Fibroblast of skin of right biceps (primary cell): ENCODE results near the gene ITGB8.

Experiments
- DNase-seq: peaks from one replicate; pipeline ENCODE4 v3.0.0-alpha.2; 2013

The ITGB8 gene

GRCh38 chr7:20310301-20310700 lies 20.4 kb upstream of the ITGB8 start:
- no peak for DNase-seq

GRCh38 chr7:20310963-20311742 lies 19.5 kb upstream of the ITGB8 start:
- DNase-seq, result peak; percentile 70

DNA sequence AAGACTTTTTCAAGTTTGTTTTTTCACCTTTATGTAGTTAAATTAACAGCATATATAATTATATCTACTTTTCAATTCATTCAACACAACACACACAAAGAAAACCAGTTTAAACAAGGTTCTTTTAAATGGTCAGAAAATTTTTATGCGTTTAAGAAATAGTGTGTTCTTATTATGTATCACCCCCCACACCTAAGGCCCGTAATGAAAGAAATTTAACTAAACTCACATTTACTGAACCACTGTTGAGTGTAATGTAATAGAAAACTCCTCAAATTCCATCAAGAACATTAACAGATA lies 19.0 kb upstream of the ITGB8 start:
- no peak for DNase-seq

DNA sequence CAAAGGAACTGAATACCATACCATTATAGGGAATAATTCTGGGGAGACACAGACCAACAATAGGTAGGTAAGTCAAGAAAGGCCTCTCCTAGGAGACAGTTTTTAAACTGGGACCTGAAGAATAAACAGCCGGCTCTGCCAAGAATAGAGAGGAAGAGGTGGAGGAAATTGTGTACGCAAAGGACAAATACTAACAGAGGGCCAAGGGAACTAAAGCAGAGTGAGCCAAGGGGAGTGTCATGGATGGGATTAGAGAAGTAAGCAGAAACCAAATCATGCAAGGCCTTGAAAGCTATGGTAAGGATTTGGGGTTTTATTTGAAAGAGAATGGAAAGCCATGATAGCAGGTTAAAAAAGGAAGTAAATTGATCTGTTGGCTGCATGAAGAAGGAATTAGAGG lies 18.1 kb upstream of the ITGB8 start:
- no peak for DNase-seq

DNA sequence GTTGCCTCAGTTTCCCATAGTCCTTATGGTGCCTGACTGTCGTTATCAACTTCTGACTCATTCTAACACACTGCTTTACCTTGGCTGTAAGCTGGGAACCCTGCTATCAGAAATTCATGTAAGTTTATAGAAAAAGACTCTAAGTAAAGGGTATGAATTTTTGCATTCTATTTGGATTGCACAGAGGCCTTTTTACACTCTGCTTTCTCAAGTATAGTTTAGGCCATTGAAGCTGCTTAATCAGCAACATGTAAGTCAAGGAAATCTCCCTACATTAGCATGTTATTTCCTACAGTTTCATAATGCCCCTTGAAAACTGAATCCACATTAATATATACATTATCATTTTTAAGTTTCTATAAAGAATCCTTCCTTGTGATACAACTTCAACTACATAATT lies 17.1 kb upstream of the ITGB8 start:
- DNase-seq, result no peak

GRCh38 chr7:20314198-20314597 lies 16.5 kb upstream of the ITGB8 start:
- DNase-seq, result no peak

DNA sequence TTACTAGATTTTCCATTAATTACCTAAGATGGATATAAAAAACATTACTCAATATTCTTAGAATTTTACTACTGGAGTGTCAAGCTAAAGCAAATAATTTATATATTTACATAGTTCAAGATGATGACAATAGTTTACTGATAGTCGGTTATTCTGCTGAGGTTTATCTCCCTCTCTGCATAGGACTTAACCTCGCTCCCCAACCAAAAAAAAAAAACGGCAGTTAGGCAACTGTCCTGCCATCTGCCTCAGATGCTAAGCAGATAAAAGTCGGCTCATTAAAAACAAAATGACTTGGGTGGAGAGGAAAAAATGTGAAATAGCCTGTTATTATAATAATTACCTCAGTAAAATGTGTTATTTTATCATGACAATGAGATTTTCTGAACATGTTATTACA lies 14.0 kb upstream of the ITGB8 start:
- no peak for DNase-seq

GRCh38 chr7:20317413-20317812 lies 13.3 kb upstream of the ITGB8 start:
- DNase-seq, result no peak

GRCh38 chr7:20318933-20319332 lies 11.8 kb upstream of the ITGB8 start:
- no peak for DNase-seq

GRCh38 chr7:20320322-20320721 lies 10.4 kb upstream of the ITGB8 start:
- DNase-seq, result peak; percentile 49

DNA sequence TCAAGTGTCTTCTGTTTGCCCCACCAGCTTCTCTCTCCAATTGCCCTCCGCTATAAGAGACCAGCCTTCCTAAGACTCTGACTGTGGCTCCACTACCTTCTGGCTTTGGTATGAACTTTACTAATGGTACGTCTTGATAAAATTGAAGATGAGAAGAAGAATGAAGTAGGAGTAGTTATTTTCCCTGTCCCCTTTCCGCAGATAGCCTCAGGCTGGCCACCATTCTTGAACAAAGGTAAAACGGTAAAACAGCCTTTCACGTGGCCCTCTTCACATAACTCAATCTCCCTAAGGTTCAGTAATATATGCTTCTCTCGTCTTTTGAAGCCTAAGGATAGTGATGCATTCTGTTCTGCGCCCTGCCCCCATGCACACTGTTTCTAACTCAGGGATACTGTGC lies 9.9 kb upstream of the ITGB8 start:
- DNase-seq, result no peak

- peak; percentile 38 for DNase-seq
Observed at GRCh38 chr7:20323595-20323994, 7.1 kb upstream of the ITGB8 start.

DNA sequence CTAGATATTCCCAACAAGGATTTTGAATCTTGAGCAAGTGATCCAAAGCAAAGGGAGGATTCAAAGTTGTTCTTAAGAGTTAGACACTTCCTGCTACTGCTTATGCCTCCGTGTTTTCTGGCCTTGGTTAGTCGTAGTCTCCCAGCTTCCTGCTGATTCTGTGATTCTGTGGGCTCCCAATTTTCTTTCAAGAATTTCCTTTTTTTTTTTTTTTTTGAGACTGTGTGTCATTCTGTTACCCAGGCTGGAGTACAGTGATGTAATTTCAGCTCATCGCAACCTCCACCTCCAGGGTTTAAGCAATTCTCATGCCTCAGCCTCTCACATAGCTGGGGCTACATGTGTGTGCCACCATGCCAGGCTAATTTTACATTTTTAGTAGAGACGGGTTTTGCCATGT lies 4.4 kb upstream of the ITGB8 start:
- DNase-seq, result peak; percentile 26

- peak; percentile 75 for DNase-seq
Observed at GRCh38 chr7:20327055-20327454, 3.6 kb upstream of the ITGB8 start.

DNA sequence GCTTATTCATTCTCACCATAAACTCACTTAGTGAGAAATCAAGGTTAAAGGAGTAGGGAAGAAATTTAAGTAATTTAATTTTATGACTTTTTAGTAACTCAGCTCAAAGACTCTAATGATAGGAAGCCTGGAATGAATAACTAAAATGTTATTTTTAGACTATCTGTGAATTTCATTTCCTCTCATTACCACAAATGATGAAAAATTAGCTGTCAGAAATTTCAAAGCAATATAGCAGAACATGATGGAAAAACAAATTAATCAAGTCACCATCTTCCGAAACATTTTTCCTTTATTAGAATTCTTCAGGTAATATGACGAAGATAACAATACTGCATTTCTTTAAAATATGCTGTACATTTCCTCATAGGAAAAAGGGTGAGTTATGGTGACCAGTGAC lies 2.7 kb upstream of the ITGB8 start:
- DNase-seq, result no peak

- DNase-seq, result no peak
Observed at GRCh38 chr7:20328692-20329091, 2.0 kb upstream of the ITGB8 start.

- peak; percentile 68 for DNase-seq
Observed at GRCh38 chr7:20329389-20330238, 1.1 kb upstream of the ITGB8 start.

GRCh38 chr7:20330928-20331909 lies 519 bp downstream of the ITGB8 start:
- DNase-seq, result peak; percentile 46

- DNase-seq, result no peak
Observed at GRCh38 chr7:20331910-20332813, 1.5 kb downstream of the ITGB8 start.

DNA sequence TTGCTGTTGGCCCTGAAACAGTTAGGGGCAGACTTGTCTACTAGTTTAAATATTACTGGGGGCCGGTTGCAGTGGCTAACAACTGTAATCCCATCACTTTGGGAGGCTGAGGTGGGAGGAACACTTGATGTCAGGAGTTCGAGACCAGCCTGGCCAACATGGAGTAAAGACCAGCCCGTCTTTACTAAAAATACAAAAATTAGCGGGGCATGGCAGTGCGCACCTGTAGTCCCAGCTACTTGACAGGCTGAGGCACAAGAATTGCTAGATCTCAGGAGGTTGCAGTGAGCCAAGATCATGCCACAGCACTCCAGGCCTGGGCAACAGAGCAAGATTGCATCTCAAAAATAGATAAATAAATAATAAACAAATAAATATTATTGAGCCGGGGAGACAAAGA lies 7.6 kb downstream of the ITGB8 start:
- DNase-seq, result no peak

GRCh38 chr7:20340839-20341238 lies 10.1 kb downstream of the ITGB8 start:
- no peak for DNase-seq

DNA sequence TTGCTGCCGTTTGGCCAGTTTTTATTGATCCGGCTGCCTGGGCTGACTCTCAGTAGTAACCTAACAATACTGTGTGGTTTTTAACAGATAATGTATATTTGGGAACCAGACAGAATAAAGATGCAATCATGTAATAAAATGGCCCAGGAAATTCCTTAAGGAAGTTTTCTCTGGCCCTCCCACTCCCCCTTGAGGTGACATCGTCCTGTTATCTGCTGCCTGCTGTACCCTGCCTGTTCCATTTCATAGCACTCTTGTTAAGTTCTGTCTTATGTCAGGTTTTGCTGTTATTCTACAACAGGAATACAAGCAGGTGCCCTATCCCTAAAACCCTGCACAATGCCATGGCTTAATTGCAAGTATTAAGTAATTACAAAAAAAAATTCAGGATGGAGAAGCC lies 12.5 kb downstream of the ITGB8 start:
- DNase-seq, result no peak
